Measurements from ENCODE around the gene UNC45B. TPM values are rescaled to one million over a fixed set of nuclear protein-coding genes. Genes with fewer than 3 reads are reported as not detected.
A peak's percentile ranks its signal among the peaks of the same experiment; 100 is the strongest.

Gene UNC45B
- total RNA-seq, 1 experiment from 2014 or later = 0.22 TPM

DNA sequence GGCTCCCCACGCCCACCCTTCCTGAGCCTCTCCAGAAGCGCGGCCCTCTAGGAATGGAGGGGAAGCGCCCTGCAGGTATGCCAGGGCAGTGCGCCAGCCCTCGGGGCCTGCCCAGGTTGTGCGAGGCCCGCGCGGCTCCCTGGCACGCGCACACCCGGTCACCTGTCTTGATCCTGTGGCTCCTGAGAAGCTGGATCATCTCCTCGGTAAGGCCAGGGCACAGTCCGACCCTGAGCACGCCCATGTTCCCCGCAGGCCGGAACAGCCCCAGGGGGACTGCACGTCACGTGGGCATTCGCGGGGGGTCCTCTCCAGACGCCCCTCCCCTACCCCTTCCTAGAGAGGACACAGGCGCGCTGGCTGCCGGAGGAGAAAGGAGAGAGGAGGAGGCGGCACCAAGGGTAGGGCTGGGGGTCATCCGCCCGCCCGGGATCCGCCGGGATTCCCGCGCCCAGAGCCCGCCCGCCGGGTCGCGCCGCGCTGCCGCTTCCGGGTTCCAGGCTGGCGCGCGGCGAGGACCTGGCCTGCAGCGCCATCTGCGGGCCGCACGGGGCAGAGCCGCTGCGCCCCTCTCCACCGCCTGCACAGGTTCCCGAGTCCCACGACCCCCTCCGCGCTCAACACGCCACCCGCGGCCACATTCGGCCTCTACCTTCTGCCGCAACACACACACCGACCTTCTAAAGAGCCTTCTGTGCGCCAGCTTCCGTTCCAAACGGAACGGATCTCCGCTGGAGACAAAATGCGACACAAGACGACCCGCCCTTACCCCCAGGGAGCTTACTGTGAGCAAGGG, 28.0 kb upstream of the UNC45B start, which contains the start of gene RAD51D:
Gene RAD51D, minus strand, starts transcription at position 491 of the 796 bp plus-strand sequence. Its CDS starts 247 bp downstream, at position 244.
- no peaks in the 10 kb centered on the region for H3K9me3 Mint-ChIP-seq
- no peaks in the 10 kb centered on the region for H3K79me2 ChIP-seq (ENCODE audit: insufficient read depth, low read length)
- peaks cover 5% of the 10 kb centered on the region for H3K23me2 ChIP-seq (ENCODE audit: insufficient read length, low read depth, low read length, poor library complexity, severe bottlenecking)
- H3K4ac ChIP-seq (ENCODE audit: low read depth, low read length) = no peak within 1 kb of the TSS
- no peak within 1 kb of the TSS for H3K56ac ChIP-seq (ENCODE audit: insufficient read length, low read depth, low read length)
- peaks cover 16% of the 10 kb centered on the region for H3K27me3 Mint-ChIP-seq (ENCODE audit: low read depth)
- H3K27me3 ChIP-seq (ENCODE audit: insufficient read depth, low read length) = no peaks in the 10 kb centered on the region
- TF ChIP-seq, protein P1, sequence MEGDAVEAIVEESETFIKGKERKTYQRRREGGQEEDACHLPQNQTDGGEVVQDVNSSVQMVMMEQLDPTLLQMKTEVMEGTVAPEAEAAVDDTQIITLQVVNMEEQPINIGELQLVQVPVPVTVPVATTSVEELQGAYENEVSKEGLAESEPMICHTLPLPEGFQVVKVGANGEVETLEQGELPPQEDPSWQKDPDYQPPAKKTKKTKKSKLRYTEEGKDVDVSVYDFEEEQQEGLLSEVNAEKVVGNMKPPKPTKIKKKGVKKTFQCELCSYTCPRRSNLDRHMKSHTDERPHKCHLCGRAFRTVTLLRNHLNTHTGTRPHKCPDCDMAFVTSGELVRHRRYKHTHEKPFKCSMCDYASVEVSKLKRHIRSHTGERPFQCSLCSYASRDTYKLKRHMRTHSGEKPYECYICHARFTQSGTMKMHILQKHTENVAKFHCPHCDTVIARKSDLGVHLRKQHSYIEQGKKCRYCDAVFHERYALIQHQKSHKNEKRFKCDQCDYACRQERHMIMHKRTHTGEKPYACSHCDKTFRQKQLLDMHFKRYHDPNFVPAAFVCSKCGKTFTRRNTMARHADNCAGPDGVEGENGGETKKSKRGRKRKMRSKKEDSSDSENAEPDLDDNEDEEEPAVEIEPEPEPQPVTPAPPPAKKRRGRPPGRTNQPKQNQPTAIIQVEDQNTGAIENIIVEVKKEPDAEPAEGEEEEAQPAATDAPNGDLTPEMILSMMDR (conservative IDR thresholded peaks at IDR 0.05) = peak; percentile 92
- H3K4me2 ChIP-seq (ENCODE audit: insufficient read depth, insufficient read length, low read length) = peak within 1 kb of the TSS; percentile 31
- no peak within 1 kb of the TSS for H2BK12ac ChIP-seq (ENCODE audit: insufficient read length, low read depth, low read length)
- peak within 1 kb of the TSS; percentile 51 for H3K18ac ChIP-seq (ENCODE audit: insufficient read length, low read depth, low read length)
- H3K9me3 ChIP-seq (ENCODE audit: control insufficient read depth, low read depth, low read length) = no peaks in the 10 kb centered on the region
- H4K5ac ChIP-seq (ENCODE audit: insufficient read length, low read depth, low read length) = no peak within 1 kb of the TSS
- H4K91ac ChIP-seq (ENCODE audit: insufficient read length, low read depth, low read length) = no peak within 1 kb of the TSS
- H3K4me3 Mint-ChIP-seq = peak within 1 kb of the TSS; percentile 81 to 87
- peaks cover 2% of the 10 kb centered on the region for H4K20me1 ChIP-seq (ENCODE audit: control insufficient read depth, insufficient read depth, insufficient read length)
- no peaks in the 10 kb centered on the region for H3K79me1 ChIP-seq (ENCODE audit: insufficient read depth, low read depth, low read length, poor library complexity, severe bottlenecking)
- DNase-seq = peak; percentile 93
- H2BK120ac ChIP-seq (ENCODE audit: low read depth, low read length, poor library complexity, severe bottlenecking) = no peak within 1 kb of the TSS
- peak within 1 kb of the TSS; percentile 16 for H2AFZ ChIP-seq (ENCODE audit: low read length)
- no peak within 1 kb of the TSS for H4K8ac ChIP-seq (replicated peaks; ENCODE audit: insufficient read length, low read depth, low read length)
- H3T11ph ChIP-seq (ENCODE audit: low read length) = no peak within 1 kb of the TSS
- peaks cover 21 to 23% of the 10 kb centered on the region in 2 experiments for H3K4me1 Mint-ChIP-seq
- H2BK20ac ChIP-seq (ENCODE audit: low read depth, low read length, poor library complexity, severe bottlenecking) = no peak within 1 kb of the TSS
- H3K4me1 ChIP-seq (ENCODE audit: insufficient read depth, low read length) = no peaks in the 10 kb centered on the region; the same call in 1 of the 2 replicates
- H3K27ac Mint-ChIP-seq = peak within 1 kb of the TSS; percentile 63 to 96 (median 95); a peak in 5 of 7 replicates
- no peak within 1 kb of the TSS for H3K27ac ChIP-seq (ENCODE audit: insufficient read length, low read depth, low read length)
- H2BK15ac ChIP-seq (ENCODE audit: low read depth, low read length) = no peak within 1 kb of the TSS
- WGBS (ENCODE audit: extremely low coverage, insufficient read length, low lambda C conversion rate) = no CpG with 5 or more reads among the region's 72 CpGs
- H3K14ac ChIP-seq (ENCODE audit: insufficient read depth, low read length) = peak within 1 kb of the TSS; percentile 33; the same call in 1 of the 2 replicates
- no peak within 1 kb of the TSS for H2AK5ac ChIP-seq (ENCODE audit: insufficient read length, low read length)
- peaks cover 2 to 8% (median 6%) of the 10 kb centered on the region in 3 experiments for H3K36me3 Mint-ChIP-seq (ENCODE audit: insufficient read depth in 1 of 3, low read depth in 3 of 3)
- H3K9ac ChIP-seq (ENCODE audit: extremely low read depth, insufficient read length, low read length) = peak within 1 kb of the TSS; percentile 43
- no peak within 1 kb of the TSS for H2BK5ac ChIP-seq (ENCODE audit: insufficient read length, low read length)
- no peak within 1 kb of the TSS for H3K23ac ChIP-seq (ENCODE audit: insufficient read length, low read depth, low read length)

Data from H9 (cell line).